GM21528 (cell line): ENCODE measurements around the gene SAV1.
A peak's percentile ranks its signal among the peaks of the same experiment; 100 is the strongest.
"Not testable (repeated sequence)": the region's sequence is repeated elsewhere in the genome, so short reads cannot be mapped to it uniquely, and the experiment has no call there.

ENCODE experiments used
- ATAC-seq: cut with Tn5 transposase; IDR thresholded peaks from one replicate; pipeline ENCODE4 v1.9.1; 2021; ENCODE audit warnings: mild to moderate bottlenecking, moderate library complexity; ENCODE audit not compliant: unreplicated experiment, low FRiP score

SAV1 gene

GRCh38 chr14:50667996-50668825 lies at the start of gene SAV1:
TSS of gene SAV1 (minus strand) at chr14:50668306. CDS start at chr14:50667967, 339 bp downstream.
- ATAC-seq = peak; percentile 60

- no peak for ATAC-seq
These were observed 49.7 kb upstream of the SAV1 start for GRCh38 chr14:50717811-50718210.

GRCh38 chr14:50714450-50715073 lies 46.5 kb upstream of the SAV1 start:
- no peak for ATAC-seq

GRCh38 chr14:50711043-50711442 lies 42.9 kb upstream of the SAV1 start:
- no peak for ATAC-seq

GRCh38 chr14:50705026-50705593 lies 37.0 kb upstream of the SAV1 start:
- no peak for ATAC-seq

GRCh38 chr14:50704454-50705010 lies 36.4 kb upstream of the SAV1 start:
- ATAC-seq = no peak

- no peak for ATAC-seq
These were observed 29.7 kb upstream of the SAV1 start for GRCh38 chr14:50697659-50698290.

- not testable (repeated sequence) for ATAC-seq
These were observed 26.2 kb upstream of the SAV1 start for GRCh38 chr14:50694260-50694659.

- no peak for ATAC-seq
These were observed 20.8 kb upstream of the SAV1 start for GRCh38 chr14:50688875-50689274.

GRCh38 chr14:50679674-50680073 lies 11.6 kb upstream of the SAV1 start:
- no peak for ATAC-seq

- ATAC-seq = no peak
These were observed 10.1 kb upstream of the SAV1 start for GRCh38 chr14:50678163-50678562.

GRCh38 chr14:50677527-50678063 lies 9.5 kb upstream of the SAV1 start:
- peak; percentile 59 for ATAC-seq

- peak; percentile 52 for ATAC-seq
These were observed 8.9 kb upstream of the SAV1 start for GRCh38 chr14:50676814-50677516.

GRCh38 chr14:50675597-50675996 lies 7.5 kb upstream of the SAV1 start:
- no peak for ATAC-seq

GRCh38 chr14:50670866-50671256 lies 2.8 kb upstream of the SAV1 start:
- no peak for ATAC-seq

- no peak for ATAC-seq
These were observed 2.2 kb upstream of the SAV1 start for GRCh38 chr14:50670196-50670865.

- no peak for ATAC-seq
These were observed 1.4 kb upstream of the SAV1 start for GRCh38 chr14:50669441-50669986.

- ATAC-seq = no peak
These were observed 679 bp upstream of the SAV1 start for GRCh38 chr14:50668826-50669143.

GRCh38 chr14:50667684-50667995 lies 466 bp downstream of the SAV1 start:
- ATAC-seq = peak; percentile 58
